GM19372 (cell line): ENCODE results near the gene PLPP7.
"Not testable (repeated sequence)": the region's sequence is repeated elsewhere in the genome, so short reads cannot be mapped to it uniquely, and the experiment has no call there.

Experiments used
- ATAC-seq: cut with Tn5 transposase; IDR thresholded peaks from one replicate; pipeline ENCODE4 v1.9.1; 2021; ENCODE audit warnings: mild to moderate bottlenecking, low read depth, moderate library complexity; ENCODE audit not compliant: unreplicated experiment

PLPP7 gene

DNA sequence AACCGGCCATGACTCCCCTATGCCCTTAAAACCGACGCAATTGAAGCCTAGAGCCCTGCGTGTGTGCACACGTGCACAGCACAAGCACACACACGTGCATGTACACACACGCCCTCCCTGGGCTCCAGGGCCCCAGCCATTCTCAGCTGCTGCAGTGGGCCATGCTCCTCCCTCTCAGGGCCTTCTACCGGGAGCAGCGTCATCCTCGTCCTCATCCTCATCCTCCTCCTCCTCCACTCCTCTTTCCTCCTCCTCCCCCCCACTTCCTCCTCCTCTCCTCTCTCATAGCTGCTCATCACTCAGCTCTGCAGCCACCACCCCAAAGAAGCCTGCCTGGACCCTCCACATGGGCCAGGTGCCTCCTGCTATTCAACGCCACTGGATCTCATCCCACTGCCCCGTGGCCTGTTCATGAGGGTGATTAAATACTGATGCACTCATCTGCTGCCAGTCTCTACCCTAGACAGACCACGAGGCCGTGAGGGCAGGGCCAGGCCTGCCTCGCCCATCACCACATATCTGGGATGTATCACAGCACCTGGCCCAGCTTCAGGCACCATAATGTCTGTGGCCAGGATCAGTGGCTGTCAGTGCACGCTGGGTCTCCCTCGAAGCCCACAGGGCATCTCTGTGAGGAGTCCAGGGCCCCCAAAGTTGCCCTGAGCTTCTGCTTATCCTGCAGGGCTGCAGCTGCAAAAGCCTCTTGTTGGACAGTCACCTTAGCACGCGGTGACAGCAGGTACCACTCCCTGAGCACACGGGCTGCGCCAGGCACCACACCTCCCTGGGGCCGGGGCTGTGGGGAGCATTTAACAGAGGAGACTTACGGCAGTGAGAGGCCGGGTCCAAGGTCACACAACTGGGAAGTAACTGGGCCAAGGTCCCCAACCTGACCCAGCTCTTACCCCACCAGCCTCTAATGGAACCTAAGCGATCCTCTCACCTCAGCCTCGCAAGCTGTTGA is 23.0 kb upstream of the PLPP7 start:
- ATAC-seq: no peak

DNA sequence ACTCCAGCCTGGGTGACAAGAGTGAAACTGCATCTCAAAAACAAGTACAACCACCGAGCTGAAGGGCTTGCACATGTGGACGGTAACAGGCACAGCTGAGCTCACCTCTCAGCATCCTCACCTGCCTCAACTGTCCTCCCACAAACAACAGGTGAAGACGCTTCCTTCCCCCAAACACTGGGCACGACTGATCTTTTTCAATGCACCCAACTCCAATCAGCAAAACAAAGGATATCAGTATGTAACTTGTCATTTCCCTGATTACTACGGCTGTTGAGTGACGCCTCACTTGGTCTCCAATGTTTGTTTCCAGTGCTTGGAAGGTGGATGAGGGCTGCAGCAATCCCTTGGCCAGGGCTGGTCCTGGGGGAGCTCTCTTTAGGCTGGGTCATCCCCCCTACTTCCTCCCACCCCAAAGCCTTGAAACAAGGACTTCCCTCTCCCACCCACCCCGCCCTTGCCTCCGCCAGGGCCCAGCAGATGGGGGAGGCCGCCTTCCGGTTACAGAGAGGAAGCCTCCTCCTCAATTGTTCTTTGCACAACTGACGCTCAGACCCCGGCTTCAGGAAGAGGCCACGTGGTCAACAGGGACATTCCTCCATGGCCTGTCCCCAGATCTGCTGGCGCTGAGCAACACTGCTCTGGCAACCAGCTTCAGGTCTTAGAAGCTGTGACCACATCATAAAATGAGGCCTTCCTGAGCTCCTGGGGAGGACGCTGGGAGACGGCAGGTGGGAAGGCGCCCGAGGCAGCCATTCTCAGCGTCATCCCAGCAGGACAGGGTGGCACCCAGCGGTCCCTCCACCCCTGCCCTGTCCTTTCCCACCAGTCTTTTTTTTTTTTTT is 19.1 kb upstream of the PLPP7 start:
- ATAC-seq: no peak

DNA sequence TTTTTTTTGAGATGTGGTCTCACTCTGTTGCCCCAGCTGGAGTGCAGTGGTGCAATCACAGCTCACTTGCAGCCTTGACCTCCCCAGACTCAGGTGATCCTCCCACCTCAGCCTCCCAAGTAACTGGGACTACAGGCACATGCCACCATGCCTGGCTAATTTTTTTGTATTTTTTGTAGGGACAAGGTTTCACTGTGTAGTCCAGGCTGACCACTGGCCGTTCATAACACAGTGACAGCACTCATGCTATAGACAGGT is 18.6 kb upstream of the PLPP7 start:
- not testable (repeated sequence) for ATAC-seq

DNA sequence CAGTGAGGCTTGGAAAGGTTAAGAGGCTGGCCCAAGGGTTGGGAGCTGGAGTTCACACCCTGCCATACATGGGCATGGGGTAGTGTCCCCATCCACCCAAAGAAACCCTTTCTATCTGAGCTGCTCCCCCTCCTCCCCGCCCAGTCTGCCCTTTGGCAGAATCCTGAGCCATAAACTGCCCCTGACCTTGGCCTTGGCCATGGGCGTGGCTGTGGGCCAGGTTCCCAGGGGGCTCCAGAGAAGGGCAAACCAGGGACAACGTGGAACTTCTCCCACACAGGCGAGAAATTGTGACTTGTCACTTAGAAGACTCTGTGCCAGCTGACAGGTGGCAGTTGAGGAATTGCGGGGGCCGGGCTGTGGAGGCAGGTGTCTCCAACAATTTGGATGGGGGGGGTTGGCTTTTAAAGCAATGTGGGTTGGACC is 18.0 kb upstream of the PLPP7 start:
- no peak for ATAC-seq

DNA sequence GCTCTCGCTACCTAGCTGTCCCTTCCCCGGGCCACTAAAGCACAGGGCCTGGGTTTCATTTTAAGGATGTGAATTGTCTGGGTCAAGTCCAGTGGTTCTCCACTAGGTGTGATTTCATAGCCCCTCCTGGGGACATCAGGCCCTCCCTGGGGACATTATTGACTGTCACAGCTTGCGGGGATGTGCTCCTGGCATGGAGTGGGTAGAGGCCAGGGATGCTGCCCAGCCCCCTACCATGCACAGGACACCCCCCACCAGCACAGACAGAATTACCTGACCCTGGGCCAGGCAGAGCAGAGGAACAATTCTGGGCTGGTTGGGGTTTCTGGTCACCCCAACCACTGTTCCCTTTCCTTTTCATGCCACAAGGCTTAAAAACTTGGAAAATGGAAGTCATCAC is 17.3 kb upstream of the PLPP7 start:
- no peak for ATAC-seq

DNA sequence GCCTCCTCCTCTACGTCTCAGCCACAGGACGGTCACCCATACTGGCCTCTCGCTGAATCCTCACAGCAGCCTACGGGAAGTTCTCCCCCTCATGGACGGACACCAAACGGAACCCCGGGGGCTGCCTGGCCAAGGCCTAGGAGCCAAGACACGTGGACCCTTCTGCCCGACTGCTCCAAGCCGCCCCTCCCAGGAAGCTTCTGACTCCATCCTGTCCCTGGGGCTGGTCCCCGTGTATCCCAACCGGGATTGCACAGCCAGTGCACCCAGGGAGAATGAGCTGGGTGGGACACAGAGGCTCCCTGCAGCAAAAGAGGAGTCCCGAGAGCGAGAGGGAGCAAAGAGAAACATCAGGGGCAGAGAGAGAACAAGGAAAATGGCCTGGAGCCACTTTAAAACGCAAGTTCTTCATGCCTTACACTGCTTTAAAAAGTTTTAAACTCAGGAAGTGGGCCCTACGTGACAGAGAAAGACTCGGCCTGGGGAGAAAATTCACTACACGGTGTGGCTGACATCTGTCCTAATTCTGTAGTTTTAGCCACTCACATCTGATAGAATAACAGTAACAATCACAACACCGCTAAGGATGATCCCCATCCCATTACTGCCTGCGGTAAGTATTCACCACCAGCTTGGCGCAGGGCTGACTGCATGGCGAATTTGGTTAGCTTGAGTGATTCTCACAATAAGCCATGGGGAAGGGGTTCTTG is 16.2 kb upstream of the PLPP7 start:
- no peak for ATAC-seq

DNA sequence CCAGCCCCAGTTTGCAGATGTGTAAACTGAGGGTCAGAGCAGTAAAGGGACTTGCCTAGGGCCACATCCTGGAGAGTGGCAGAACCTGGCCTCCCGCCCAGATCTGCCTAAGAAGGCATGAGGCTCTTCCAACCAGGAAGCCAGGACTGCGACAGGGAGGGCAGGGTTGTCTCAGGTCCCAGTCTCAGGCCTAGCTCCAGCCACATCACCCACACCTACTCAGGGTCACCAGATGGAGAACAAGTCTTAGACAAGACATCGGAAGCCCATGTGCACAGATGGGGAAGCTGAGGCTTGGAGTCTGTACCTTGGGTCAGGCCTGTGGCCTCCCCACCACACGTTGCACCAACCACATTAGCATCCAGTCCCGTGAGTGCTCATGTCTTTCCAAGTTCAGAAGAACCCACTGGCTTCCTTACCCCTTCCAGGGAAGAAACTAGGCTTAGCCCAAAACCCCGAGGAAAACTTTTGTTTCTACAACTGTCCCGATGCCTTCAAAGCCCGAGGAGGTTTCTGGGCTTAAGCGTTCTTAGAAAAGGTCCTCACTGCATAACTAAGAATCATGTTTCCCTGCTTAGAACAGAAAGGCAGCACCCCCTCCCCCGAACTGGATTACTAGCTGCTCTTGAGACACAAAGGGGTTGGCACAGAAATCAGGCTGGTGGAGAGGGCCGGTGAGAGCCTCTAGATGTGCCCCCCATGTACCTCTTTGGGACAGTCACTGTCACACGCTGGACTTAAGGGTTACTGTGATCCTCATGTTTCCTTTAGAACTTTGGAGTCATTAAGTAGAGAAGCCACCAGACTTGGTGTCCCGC is 15.5 kb upstream of the PLPP7 start:
- no peak for ATAC-seq

DNA sequence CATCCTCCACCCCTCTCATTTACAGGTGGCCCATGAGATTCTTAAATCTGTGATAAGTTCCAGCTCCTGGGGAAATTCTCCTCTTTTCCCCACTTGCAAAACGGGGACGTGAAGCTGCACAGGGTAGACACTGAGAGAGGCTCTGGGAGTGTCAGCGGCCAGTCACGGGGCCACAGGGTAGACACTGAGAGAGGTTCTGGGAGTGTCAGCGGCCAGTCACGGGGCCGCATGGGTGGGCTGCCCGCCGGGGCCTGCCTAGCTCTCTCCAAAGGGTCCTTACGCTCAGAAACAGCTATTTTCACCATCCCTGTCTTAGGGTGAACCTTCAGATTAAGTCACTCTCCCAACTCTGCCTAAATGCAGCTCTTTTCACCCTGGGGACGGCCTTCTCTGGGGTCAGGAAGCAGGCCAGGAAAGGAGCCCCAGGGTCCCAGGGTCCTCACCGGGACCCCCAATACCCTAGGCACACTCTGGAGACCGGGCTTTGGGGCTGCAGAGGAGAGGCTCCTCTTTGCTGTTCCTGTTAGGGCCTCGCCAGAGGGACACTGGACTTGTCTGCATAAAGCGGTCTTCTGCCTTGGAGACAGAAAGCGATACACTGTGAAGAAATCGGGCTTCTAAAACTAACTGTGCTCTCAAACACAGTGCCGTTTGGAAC is 14.7 kb upstream of the PLPP7 start:
- no peak for ATAC-seq

DNA sequence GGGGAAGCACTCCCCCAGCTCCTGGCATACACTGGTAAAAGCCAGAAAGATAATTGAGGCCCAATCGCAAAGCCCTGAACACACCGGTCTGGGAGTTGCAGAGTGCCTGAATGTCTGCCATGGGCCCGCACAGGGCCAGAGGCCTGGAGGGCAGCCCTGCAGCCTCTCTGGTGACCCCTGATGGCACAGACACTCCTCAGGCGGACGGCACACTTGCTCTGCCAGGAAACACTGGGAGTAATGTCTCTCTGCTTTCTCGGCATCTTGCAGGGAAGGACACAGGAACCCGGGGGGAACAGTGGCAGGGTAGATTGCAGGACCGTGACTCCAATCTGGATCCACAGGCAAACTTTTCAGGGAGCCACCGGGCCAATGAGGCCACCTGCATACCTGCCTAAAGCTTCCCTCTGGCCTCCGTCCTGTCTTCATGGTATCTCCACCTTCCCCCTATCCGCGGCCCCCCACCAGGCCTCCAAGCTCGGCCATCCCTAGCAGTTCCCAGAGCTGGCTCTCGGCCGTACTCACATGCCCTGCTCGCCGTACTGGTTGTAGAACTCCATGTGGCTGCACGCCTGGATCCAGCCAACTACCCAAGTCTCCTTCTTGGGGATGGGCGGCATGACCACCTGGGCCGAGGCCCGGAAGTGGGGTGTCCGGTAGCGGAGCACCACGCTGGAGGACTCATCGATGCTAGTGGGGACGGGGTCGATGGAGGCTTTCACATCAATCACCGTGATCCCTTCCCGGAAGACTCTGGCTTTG is 14.0 kb upstream of the PLPP7 start:
- ATAC-seq: no peak

DNA sequence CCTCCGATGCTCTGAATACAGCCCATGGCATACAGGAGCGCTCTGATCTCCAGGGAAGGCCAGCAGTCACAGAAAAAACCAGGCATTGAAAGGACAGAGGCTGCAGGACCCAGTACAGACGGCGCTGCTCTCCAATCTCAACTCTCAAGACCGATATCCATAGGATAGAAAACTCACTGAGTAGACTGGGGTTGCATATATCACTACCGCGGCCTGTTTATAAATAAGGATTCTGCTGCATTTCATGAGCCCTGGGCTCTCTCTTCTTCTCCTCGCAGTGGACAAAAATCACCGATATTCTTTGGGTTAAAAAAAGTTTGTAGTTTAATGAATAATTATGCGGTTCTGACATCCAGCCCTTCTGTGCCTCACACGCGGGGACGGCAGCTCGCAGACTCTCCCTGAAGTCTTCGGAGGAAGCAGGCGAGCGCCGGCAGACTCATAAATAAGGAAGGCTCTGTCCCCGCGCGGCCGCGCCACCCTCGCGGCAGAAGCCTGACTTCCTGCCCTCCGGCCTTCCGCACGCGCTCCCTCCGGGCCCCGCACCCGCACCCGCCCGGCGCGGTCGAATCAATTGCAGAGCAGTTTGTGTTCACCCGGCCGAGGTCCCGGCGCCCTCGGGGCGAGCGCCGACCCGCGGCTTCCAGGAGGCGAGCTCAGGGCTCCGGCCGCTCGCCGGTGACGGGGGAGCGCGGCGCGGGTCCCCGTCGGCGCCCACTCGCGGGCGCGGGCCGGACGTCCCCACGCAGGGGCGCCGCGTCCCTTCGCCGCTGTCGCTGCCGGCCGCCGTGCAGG is 13.2 kb upstream of the PLPP7 start, which contains the start of gene FAM78A:
Gene FAM78A (minus strand): TSS at position 417 of the 795 bp plus-strand sequence. CDS start 331 bp downstream, at position 86.
- ATAC-seq: no peak

DNA sequence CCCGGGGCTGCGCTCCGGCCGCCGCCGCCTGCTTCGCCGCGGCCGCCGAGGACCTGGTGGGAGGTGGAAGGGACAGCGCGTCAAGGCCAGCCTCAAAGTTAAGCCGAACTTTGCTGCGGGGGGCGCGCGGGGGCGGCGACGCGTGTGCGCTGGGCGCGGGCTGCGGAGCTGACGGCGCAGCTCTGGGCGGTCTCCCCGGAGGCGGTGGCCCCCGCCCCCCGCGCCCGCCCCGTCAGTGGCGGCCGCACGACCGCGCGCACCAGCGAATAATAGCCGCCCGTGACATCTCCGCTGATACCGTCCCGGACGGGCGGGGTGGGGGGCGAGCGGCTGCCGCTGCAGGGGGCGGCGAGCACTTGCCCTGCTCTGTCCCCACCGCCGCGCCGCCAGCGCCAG is 12.6 kb upstream of the PLPP7 start:
- ATAC-seq: no peak

DNA sequence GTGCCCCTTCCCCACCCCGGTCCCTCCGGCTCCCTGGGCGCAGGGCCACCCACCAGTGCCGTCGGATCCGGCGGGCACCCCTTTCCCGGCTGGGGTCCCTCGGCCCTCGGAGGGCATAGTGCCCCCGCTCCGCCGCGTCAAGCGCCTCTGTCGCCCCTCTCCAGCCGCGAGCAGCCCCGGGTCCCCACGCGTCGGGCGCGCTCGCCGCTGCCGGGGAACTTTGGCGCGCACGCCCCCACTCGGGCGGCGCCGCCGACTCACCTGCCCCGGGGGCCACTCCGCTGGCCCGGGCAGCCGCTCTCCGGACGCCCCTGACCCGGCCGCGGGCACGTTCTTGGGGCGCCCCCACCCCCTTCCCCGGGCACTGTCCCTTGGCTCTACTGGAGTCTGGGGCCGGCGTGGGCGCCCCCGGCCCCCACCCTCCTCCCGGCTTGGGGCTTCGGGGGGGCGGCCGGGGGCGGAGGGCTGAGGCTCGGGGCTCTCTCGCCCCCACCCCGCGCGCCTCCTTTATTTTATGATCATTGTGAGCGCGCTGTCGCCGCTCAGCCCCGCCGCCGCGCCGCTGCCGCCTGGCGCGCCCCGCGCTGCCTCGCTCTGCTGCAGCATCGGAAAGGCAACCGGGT is 12.1 kb upstream of the PLPP7 start:
- no peak for ATAC-seq

DNA sequence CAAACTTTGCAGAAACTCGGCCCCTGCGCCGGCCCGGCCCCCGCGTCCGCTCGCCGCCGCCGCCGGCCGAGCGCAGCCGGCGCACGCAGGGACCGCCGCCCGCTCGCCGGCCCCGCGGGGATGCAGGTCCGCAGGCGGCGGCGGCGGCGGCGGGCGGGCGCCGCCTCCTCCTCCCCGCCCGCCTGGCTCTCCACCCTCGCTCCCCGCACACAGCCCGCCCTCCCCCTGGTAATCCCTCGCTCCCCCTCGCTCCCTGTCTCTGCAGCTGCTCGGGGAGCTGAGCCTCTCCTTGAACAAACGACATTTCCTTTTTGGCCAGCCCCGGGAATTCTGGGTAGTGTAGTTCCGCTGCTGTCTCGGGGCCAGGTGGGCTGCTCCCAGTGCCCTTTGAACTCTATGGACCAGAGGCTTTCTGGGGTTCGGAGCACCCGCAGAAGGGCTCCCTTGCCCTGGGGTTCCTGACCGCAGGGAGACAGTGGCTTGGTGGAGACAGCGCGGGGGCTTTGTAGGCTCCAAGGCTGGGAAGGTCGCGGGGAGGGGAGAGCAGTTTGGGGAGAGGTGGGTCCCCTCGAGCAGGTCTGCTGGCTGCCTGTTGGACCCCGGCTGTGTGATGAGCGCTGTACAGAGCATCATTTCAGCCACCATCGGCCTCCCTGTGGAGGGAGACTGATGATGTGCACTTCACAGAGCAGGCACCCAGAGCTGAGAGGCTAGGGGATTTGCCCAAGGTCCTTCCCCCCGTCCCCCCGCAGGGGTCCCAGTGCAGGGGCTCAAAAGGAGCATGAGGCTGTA is 11.4 kb upstream of the PLPP7 start:
- ATAC-seq: no peak

DNA sequence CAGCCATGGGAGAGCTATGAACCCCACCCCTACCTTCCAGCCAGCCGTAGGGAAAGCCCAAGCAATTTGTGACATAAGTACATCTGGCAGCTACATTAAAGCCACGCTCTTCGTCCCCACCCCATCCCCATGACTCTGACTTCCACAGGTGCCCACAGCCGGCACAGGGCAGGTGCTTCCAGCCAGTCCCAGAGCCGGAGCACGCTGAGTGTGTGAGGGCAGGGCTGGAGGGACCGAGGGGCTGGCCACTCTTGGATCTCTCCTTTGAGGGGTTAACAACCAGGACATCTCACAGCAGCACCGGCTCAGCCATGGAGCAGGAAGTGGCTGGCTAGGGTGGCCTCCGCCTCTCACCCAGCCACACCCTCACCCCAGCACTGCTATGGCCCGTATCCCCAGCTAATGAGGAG is 10.8 kb upstream of the PLPP7 start:
- ATAC-seq: no peak

DNA sequence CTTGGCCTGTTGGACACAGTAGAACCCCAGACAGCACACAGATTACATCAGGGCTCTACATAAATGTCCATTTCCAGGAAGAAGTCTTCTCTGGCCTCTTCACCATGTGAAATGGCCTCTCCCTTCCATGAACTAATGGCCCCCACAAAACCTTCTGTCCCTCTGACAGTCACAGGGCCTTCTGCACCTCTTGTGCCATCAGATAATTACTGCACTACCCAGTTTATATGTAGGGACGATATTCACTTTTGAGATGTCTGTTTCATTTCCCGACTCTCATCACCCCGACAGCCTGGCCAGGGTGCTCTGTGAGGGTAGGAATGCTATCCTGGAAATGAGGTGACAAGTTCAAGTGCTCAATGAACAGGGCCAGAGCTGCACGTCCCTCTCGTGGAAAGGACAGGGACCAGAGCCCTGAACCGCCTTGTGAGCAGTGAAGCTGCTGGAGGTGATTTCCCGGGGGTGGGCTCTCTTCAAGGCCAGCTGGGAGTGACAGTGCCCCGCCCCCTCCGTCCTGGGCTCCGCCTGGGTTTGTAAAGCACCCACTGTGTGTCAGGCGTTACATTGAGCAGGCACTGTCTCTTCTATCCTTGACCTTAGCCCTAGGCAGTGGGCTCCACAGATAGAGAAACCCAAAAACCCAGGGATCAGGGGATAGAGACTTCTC is 10.2 kb upstream of the PLPP7 start:
- ATAC-seq: no peak

DNA sequence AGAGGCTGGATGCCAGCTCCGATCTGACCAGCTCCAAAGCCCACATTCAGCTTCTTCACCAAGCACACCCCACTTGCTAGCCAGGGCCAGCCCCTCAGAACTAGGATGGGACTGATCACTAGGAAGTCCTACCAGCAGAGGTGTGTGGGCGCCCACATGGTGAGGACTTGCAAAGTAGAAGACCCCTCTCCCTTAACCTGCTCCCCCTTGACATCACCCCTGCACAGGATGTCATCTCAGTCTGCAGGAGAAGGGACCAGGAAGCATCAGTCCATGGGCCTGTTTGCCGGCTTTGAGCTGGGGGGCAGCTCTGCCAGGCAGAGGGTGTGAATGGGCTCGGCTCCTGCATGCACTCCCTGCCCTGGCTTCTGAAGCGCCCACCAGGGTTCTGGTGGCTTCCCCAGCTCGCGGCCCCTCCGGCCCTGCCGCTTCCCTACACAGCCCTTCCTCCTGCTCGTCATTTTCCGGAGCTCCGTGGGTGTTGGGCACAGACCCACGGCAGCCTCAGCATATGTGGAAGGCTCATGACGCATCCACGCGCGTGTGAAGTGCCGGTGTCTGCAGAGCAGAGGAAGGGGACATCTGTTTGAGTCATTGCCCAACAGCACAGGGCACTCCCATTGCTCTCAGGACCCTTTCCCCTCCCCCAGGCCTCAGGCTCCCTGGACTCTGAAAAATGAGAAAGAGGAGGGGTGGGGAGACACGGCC is 9.5 kb upstream of the PLPP7 start:
- ATAC-seq: no peak
